GM21825 (cell line): ENCODE data around the gene CD244.
"Not testable (repeated sequence)": the region's sequence is repeated elsewhere in the genome, so short reads cannot be mapped to it uniquely, and the experiment has no call there.

Experiments used
- ATAC-seq: cut with Tn5 transposase; IDR thresholded peaks from one replicate; pipeline ENCODE4 v1.9.1; 2021; ENCODE audit warnings: mild to moderate bottlenecking, moderate library complexity; ENCODE audit not compliant: unreplicated experiment

Gene CD244

GRCh38 chr1:160879056-160879455 is 16.4 kb upstream of the CD244 start:
- ATAC-seq = no peak

- ATAC-seq = no peak
These were observed 14.5 kb upstream of the CD244 start for GRCh38 chr1:160877221-160877620.

GRCh38 chr1:160876311-160876710 is 13.6 kb upstream of the CD244 start:
- ATAC-seq = no peak

GRCh38 chr1:160875591-160875990 is 12.9 kb upstream of the CD244 start:
- not testable (repeated sequence) for ATAC-seq

- no peak for ATAC-seq
These were observed 12.2 kb upstream of the CD244 start for GRCh38 chr1:160874935-160875334.

GRCh38 chr1:160868141-160868540 is 5.5 kb upstream of the CD244 start:
- no peak for ATAC-seq

- ATAC-seq = not testable (repeated sequence)
These were observed 5.0 kb upstream of the CD244 start for GRCh38 chr1:160867651-160868050.

GRCh38 chr1:160866695-160867260 is 4.1 kb upstream of the CD244 start:
- no peak for ATAC-seq

GRCh38 chr1:160866001-160866694 is 3.5 kb upstream of the CD244 start:
- no peak for ATAC-seq

GRCh38 chr1:160865337-160865736 is 2.6 kb upstream of the CD244 start:
- no peak for ATAC-seq

- no peak for ATAC-seq
These were observed 1.5 kb upstream of the CD244 start for GRCh38 chr1:160864173-160864572.

GRCh38 chr1:160863774-160864131 is 1.1 kb upstream of the CD244 start:
- no peak for ATAC-seq

- ATAC-seq = no peak
These were observed 530 bp upstream of the CD244 start for GRCh38 chr1:160863061-160863773.

GRCh38 chr1:160860840-160861505 is 1.7 kb downstream of the CD244 start:
- no peak for ATAC-seq

- no peak for ATAC-seq
These were observed 3.5 kb downstream of the CD244 start for GRCh38 chr1:160859166-160859565.

GRCh38 chr1:160858507-160858906 is 4.2 kb downstream of the CD244 start:
- no peak for ATAC-seq

- ATAC-seq = no peak
These were observed 4.6 kb downstream of the CD244 start for GRCh38 chr1:160858097-160858496.

GRCh38 chr1:160855181-160855981 is 7.3 kb downstream of the CD244 start:
- peak; percentile 89 for ATAC-seq

- ATAC-seq = no peak
These were observed 8.9 kb downstream of the CD244 start for GRCh38 chr1:160853754-160854153.

GRCh38 chr1:160853014-160853413 is 9.7 kb downstream of the CD244 start:
- no peak for ATAC-seq

- no peak for ATAC-seq
These were observed 11.7 kb downstream of the CD244 start for GRCh38 chr1:160850993-160851392.
